Neural progenitor cell (in vitro differentiated cells): Measurements from ENCODE around the gene PTCD2. TPM values are rescaled to one million over a fixed set of nuclear protein-coding genes. Genes with fewer than 3 reads are reported as not detected.

ENCODE experiments used
- DNase-seq: peaks from one replicate; pipeline ENCODE4 v3.0.0-alpha.2; 2016; ENCODE audit warnings: low spot score
- H2AFZ ChIP-seq: fragments of 200-600 bp; sonication (generic); replicated peaks from 2 replicates; pipeline ENCODE4 v1.6.1; 2016; ENCODE audit warnings: antibody characterized with exemption
- H3F3A ChIP-seq: fragments of 200-600 bp; sonication (generic); 2 replicates; pipeline ENCODE4 v1.6.1; 2016; ENCODE audit warnings: antibody characterized with exemption, low read depth
- H3K27ac ChIP-seq: fragments of 200-600 bp; sonication (generic); 2 replicates; pipeline ENCODE4 v1.5.1; 2016; ENCODE audit warnings: mild to moderate bottlenecking
- H3K27me3 ChIP-seq: fragments of 200-600 bp; sonication (generic); 2 replicates; pipeline ENCODE4 v1.6.1; 2016; ENCODE audit warnings: mild to moderate bottlenecking, moderate library complexity
- H3K36me3 ChIP-seq: fragments of 200-600 bp; sonication (generic); 2 replicates; pipeline ENCODE4 v1.5.1; 2016
- H3K4me1 ChIP-seq: fragments of 200-600 bp; sonication (generic); 2 replicates; pipeline ENCODE4 v1.6.1; 2016; ENCODE audit warnings: mixed run types
- H3K4me2 ChIP-seq: fragments of 200-600 bp; sonication (generic); 2 replicates; pipeline ENCODE4 v1.6.1; 2016
- H3K4me3 ChIP-seq: fragments of 200-600 bp; sonication (generic); 2 replicates; pipeline ENCODE4 v1.5.1; 2016
- H3K79me2 ChIP-seq: fragments of 200-600 bp; sonication (generic); 2 replicates; pipeline ENCODE4 v1.6.1; 2016; ENCODE audit warnings: low read depth
- H3K9ac ChIP-seq: fragments of 200-600 bp; sonication (generic); 2 replicates; pipeline ENCODE4 v1.6.1; 2016
- H3K9me3 ChIP-seq: fragments of 200-600 bp; sonication (generic); 2 replicates; pipeline ENCODE4 v1.5.1; 2016; ENCODE audit warnings: low read depth
- H4K20me1 ChIP-seq: fragments of 200-600 bp; sonication (generic); 2 replicates; pipeline ENCODE4 v1.6.1; 2016; ENCODE audit warnings: low read depth
- H3K27ac Mint-ChIP-seq: 3 replicates; pipeline ENCODE4 v1.8.0; 2021; ENCODE audit warnings: mixed read lengths
- H3K27me3 Mint-ChIP-seq: 2 replicates; pipeline ENCODE4 v1.8.0; 2022; ENCODE audit warnings: low read depth, mild to moderate bottlenecking, inconsistent platforms, moderate library complexity, mixed read lengths; ENCODE audit not compliant: insufficient read depth
- H3K36me3 Mint-ChIP-seq: 3 replicates; pipeline ENCODE4 v1.8.0; 2021; ENCODE audit warnings: mixed read lengths
- H3K4me1 Mint-ChIP-seq: 3 replicates; pipeline ENCODE4 v1.8.0; 2021; ENCODE audit warnings: mixed read lengths
- H3K4me3 Mint-ChIP-seq: 3 replicates; pipeline ENCODE4 v1.8.0; 2021; ENCODE audit warnings: mild to moderate bottlenecking, moderate library complexity, mixed read lengths
- H3K9me3 Mint-ChIP-seq: 3 replicates; pipeline ENCODE4 v1.8.0; 2020; ENCODE audit warnings: mixed read lengths
- CTCF ChIP-seq: fragments of 200-600 bp; sonication (generic); IDR thresholded peaks from 2 replicates; pipeline ENCODE4 v1.5.1; 2017; ENCODE audit warnings: antibody characterized with exemption, mild to moderate bottlenecking
- EZH2 ChIP-seq: fragments of 200-600 bp; sonication (generic); IDR thresholded peaks from 2 replicates; pipeline ENCODE4 v1.6.1; 2017; ENCODE audit warnings: antibody characterized with exemption, mild to moderate bottlenecking, moderate library complexity
- EZH2phosphoT487 ChIP-seq: fragments of 200-600 bp; sonication (generic); IDR thresholded peaks from 2 replicates; pipeline ENCODE4 v1.6.1; 2017; ENCODE audit warnings: antibody characterized with exemption
- total RNA-seq: library from RNA; depleted of rRNA; stranded (reverse); fragments of >200 nt; gene quantifications from 2 replicates; pipeline ENCODE4 v1.2.3, GENCODE V29; 2015; ENCODE audit warnings: low replicate concordance

Gene PTCD2
- total RNA-seq, 1 donor from 2014 or later = 13.7 TPM

- no peak overlapping the region for H3K9ac ChIP-seq
- no peaks in the 10 kb centered on the region for H4K20me1 ChIP-seq
- peak overlapping the region; percentile 53 for H3K4me2 ChIP-seq
- H3F3A ChIP-seq = peaks cover 46% of the 10 kb centered on the region
- H3K79me2 ChIP-seq = peaks cover 75% of the 10 kb centered on the region
- no peaks in the 10 kb centered on the region for H3K27me3 ChIP-seq
- no peaks in the 10 kb centered on the region for H3K9me3 ChIP-seq
- no peak for DNase-seq
- H3K4me1 ChIP-seq = peaks cover 46% of the 10 kb centered on the region
- H3K4me3 ChIP-seq = no peak overlapping the region
- Mint-ChIP-seq H3K4me3 (no peak overlapping the region), H3K27me3 (no peaks in the 10 kb centered on the region), H3K9me3 (peaks cover 2% of the 10 kb centered on the region), H3K27ac (peak overlapping the region; percentile 34), H3K36me3 (peaks cover 27% of the 10 kb centered on the region), H3K4me1 (peaks cover 22% of the 10 kb centered on the region)
- no peak overlapping the region for H2AFZ ChIP-seq
- peak overlapping the region; percentile 95 for H3K27ac ChIP-seq
- no peaks in the 10 kb centered on the region for H3K36me3 ChIP-seq
- no peak for TF ChIP-seq CTCF
- TF ChIP-seq EZH2 = no peak
- no peak for TF ChIP-seq EZH2phosphoT487
These were observed 19.4 kb upstream of the PTCD2 start for GRCh38 chr5:72300590-72301339.

GRCh38 chr5:72301557-72301956, 18.6 kb upstream of the PTCD2 start:
- H3K9me3 ChIP-seq = no peaks in the 10 kb centered on the region
- H3K27me3 ChIP-seq = no peaks in the 10 kb centered on the region
- H3K27ac Mint-ChIP-seq = peak overlapping the region; percentile 93
- no peaks in the 10 kb centered on the region for H3K36me3 ChIP-seq
- no peak overlapping the region for H3K9ac ChIP-seq
- peak overlapping the region; percentile 53 for H3K4me2 ChIP-seq
- DNase-seq = peak; percentile 39
- peak overlapping the region; percentile 95 for H3K27ac ChIP-seq
- H3K4me3 Mint-ChIP-seq = no peak overlapping the region
- TF ChIP-seq CTCF = no peak
- TF ChIP-seq EZH2phosphoT487 = no peak
- TF ChIP-seq EZH2 = no peak
- H4K20me1 ChIP-seq = no peaks in the 10 kb centered on the region
- H3F3A ChIP-seq = peaks cover 50% of the 10 kb centered on the region
- peaks cover 23% of the 10 kb centered on the region for H3K36me3 Mint-ChIP-seq
- no peak overlapping the region for H2AFZ ChIP-seq
- H3K4me1 Mint-ChIP-seq = peaks cover 22% of the 10 kb centered on the region
- H3K27me3 Mint-ChIP-seq = no peaks in the 10 kb centered on the region
- H3K4me3 ChIP-seq = peak overlapping the region; percentile 20
- peaks cover 53% of the 10 kb centered on the region for H3K4me1 ChIP-seq
- peaks cover 83% of the 10 kb centered on the region for H3K79me2 ChIP-seq
- peaks cover 2% of the 10 kb centered on the region for H3K9me3 Mint-ChIP-seq

GRCh38 chr5:72302171-72302570, 18.0 kb upstream of the PTCD2 start:
- Histone ChIP-seq H3K4me2 (peak overlapping the region; percentile 53), H3K4me3 (peak overlapping the region; percentile 27), H3K9ac (no peak overlapping the region), H4K20me1 (no peaks in the 10 kb centered on the region), H3F3A (peaks cover 50% of the 10 kb centered on the region), H3K9me3 (no peaks in the 10 kb centered on the region), H3K79me2 (peaks cover 89% of the 10 kb centered on the region), H3K4me1 (peaks cover 53% of the 10 kb centered on the region), H3K36me3 (no peaks in the 10 kb centered on the region), H2AFZ (no peak overlapping the region), H3K27me3 (no peaks in the 10 kb centered on the region), H3K27ac (peak overlapping the region; percentile 95)
- Mint-ChIP-seq H3K9me3 (peaks cover 2% of the 10 kb centered on the region), H3K4me1 (peaks cover 22% of the 10 kb centered on the region), H3K27me3 (no peaks in the 10 kb centered on the region), H3K36me3 (peaks cover 23% of the 10 kb centered on the region), H3K4me3 (peak overlapping the region; percentile 16), H3K27ac (peak overlapping the region; percentile 93)
- TF ChIP-seq EZH2 = no peak
- no peak for TF ChIP-seq EZH2phosphoT487
- peak; percentile 89 for DNase-seq
